M059J (cell line): ENCODE measurements around the gene RPL36. TPM values are rescaled to one million over a fixed set of nuclear protein-coding genes. Genes with fewer than 3 reads are reported as not detected.
"Not testable (repeated sequence)": the region's sequence is repeated elsewhere in the genome, so short reads cannot be mapped to it uniquely, and the experiment has no call there.

ENCODE experiments used
- DNase-seq: peaks from one replicate; pipeline ENCODE4 v3.0.0-alpha.2; 2012; ENCODE audit warnings: low read depth
- total RNA-seq: library from RNA; depleted of rRNA; stranded (reverse); fragments of >200 nt; shearing (Covaris generic); gene quantifications from 2 replicates; pipeline ENCODE4 v1.2.3, GENCODE V29; 2014

The RPL36 gene
- total RNA-seq, 1 experiment from 2014 or later = 734 TPM

DNA sequence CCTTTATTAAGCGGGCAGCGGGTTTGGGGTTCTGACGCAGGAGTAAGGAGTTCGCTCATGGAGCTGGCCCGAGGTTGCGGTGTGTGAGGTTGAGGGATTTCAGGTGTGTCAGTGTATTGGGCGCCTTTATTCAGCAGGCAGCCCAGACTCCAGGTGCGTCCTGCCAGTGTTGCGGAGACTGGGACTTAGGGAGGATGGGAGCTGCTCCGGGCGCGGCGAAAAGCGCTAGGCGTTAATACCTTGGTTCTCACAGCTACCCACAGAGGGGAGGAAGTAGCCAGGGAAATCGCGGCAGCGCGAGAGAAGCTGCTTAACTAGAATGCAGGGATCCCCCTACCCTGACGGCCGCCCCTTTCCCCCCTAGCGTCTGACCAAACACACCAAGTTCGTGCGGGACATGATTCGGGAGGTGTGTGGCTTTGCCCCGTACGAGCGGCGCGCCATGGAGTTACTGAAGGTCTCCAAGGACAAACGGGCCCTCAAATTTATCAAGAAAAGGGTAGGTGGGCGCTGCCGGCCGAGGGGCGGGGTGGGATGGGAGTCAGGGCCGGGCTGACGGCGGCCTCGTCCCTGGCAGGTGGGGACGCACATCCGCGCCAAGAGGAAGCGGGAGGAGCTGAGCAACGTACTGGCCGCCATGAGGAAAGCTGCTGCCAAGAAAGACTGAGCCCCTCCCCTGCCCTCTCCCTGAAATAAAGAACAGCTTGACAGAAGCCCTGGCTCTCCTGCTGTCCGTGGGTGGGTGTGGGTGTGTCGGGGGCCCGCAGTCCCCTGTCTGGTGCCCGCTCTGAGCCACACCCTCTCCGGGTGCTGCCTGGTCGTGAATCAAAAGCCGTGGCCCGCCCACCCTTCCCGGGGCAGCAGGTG lies 1.1 kb downstream of the RPL36 start:
- no peak for DNase-seq

DNA sequence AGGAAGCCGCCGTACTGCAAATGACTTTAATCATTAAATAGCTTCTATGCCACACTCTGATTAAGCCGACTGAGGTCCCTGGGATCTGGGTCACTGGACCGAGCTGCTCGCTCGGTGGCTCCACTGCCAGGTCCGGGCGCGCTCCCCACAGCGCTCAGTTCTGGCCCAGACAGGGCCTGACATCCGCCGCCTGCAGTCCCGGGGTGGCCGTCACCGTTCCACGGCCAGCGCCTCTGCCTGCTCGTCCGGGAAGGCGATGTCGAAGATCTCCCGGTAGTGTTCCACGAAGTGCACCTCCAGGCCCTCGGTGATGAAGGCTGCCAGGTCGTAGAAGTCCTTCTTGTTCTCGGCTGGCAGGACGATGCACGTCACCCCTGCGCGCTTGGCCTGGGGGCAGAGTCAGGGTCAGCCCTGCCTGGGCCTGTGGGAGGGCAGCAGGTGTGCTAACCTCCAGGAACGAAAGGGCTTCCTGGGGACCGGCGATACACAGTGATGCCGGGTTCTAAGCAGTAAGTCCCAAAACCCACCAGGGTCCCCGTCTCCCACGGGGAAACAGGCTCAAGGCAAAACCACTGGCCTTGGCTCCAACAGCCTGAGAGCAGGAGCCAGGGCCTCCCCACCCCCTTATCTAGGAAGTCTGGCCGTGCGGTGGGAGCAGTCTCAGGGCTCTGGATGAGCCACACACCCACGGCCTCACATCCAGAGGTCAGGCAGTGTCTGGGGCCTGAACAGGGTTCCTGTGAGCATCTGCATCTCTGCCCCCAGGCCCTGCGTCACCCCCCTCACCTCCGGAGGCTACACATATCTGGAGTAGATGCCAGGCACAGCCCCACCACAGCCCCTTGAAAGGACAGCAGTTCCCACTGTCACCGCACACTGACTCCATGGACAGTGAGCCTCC lies 2.0 kb downstream of the RPL36 start:
- DNase-seq = no peak

- DNase-seq = no peak
These were observed 2.7 kb downstream of the RPL36 start for GRCh38 chr19:5692723-5693194.

GRCh38 chr19:5693195-5694166 lies 3.4 kb downstream of the RPL36 start:
- DNase-seq = no peak

GRCh38 chr19:5694167-5694955 lies 4.3 kb downstream of the RPL36 start:
- no peak for DNase-seq

DNA sequence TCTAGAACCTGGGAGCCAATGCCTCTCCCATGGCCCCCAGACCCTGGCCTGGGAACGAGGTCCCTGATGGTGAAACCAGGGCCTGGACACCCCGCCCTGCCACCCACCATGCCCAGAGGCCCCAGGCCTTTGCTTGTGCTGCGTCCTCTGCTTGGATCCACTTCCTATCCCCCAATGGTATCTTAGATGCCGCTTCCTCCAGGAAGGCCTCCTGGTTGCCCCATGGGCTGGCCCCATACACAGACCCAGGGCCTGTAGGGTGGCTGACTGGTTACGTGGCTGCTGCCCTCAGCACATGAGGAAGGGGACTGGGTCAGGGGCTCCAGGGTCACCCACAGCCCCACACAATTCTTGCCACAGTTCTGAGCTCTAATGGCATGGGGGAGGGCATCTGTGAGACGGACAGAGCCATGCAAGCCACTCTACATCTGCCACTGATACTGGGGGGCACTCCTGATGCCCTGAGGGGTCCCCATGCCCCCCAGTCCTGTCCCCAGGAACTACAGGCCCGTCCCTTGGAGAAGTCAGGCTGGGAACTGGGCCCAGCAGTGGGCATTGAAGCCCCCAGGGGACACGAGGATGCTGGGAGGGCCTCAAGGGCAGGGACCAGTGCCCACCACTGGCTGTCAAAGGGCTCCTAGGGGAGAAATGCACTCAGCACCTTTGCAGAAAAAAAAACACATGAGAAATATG lies 5.0 kb downstream of the RPL36 start:
- no peak for DNase-seq

DNA sequence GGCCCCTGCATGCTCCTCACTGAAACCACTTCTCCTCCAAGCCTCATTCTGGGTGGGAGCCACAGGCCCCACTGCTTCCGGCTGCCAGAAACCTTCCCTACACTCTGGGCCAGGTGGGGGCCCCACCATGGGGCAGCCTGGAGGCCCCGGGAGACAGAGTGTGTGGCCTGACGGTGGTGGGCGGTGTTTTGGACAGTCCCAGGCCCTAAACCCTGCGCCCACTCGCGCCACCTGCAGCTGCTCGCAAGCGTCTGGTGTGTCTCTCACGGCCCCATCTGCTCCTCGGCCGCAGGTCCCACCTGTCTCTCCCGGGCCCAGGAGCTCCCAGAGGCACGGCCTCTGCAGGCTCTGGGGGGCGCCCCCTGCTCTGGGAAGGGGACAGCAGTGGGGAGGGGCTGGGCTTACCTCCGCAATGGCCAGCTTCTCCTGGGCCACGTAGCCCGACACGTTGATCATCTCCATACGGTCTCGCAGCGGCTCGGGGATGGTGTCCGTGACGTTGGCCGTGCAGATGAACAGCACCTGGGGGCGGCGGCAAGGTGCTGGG lies 5.6 kb downstream of the RPL36 start:
- no peak for DNase-seq

DNA sequence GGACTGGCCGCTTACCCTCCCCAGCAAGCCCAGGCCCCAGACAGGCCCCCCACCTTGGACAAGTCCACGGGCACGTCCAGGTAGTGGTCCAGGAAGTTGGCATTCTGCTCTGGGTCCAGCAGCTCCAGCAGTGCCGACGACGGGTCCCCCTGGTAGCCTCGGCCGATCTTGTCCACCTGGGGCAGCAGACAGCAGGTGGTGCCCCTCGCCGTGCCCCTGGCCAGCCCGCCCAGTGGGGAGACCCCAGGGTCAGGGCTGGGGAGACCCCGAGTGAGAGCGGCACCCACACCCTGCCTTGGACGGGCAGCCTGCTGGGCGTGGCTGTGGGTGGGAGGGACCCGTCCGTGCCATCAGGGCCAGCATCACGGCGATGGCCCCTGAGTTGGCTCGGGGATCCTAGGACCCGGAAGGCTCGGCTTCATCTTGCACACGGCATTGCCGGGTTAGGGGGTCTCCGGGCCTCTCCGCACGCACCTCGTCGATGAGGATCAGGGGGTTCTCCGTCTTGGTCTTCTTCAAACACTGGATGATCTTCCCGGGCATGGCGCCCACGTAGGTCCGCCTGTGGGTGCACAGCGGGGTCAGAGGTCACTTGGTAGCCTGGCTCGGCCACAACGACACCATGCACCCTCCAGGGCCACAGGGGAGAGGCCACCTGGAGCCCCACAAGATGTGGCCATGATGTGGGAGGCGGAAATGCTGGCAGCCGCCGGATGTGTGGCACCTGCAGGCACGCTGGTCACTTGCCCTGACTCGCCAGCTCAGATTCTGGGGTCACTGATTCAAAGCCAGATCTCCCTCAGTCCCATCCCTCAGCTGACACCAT lies 6.3 kb downstream of the RPL36 start:
- no peak for DNase-seq

- DNase-seq = no peak
These were observed 7.2 kb downstream of the RPL36 start for GRCh38 chr19:5697022-5697889.

GRCh38 chr19:5697890-5698634 lies 8.0 kb downstream of the RPL36 start:
- no peak for DNase-seq

GRCh38 chr19:5698635-5699422 lies 8.7 kb downstream of the RPL36 start:
- no peak for DNase-seq

GRCh38 chr19:5700455-5701092 lies 10.5 kb downstream of the RPL36 start:
- no peak for DNase-seq

DNA sequence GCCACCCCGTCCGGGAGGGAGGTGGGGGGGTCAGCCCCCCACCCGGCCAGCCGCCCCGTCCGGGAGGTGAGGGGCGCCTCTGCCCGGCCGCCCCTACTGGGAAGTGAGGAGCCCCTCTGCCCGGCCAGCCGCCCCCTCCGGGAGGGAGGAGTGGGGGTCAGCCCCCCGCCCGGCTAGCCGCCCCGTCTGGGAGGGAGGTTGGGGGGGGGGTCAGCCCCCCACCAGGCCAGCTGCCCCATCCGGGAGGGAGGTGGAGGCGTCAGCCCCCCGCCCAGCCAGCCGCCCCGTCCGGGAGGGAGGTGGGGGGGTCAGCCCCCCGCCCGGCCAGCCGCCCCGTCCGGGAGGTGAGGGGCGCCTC lies 11.9 kb downstream of the RPL36 start:
- DNase-seq = not testable (repeated sequence)

DNA sequence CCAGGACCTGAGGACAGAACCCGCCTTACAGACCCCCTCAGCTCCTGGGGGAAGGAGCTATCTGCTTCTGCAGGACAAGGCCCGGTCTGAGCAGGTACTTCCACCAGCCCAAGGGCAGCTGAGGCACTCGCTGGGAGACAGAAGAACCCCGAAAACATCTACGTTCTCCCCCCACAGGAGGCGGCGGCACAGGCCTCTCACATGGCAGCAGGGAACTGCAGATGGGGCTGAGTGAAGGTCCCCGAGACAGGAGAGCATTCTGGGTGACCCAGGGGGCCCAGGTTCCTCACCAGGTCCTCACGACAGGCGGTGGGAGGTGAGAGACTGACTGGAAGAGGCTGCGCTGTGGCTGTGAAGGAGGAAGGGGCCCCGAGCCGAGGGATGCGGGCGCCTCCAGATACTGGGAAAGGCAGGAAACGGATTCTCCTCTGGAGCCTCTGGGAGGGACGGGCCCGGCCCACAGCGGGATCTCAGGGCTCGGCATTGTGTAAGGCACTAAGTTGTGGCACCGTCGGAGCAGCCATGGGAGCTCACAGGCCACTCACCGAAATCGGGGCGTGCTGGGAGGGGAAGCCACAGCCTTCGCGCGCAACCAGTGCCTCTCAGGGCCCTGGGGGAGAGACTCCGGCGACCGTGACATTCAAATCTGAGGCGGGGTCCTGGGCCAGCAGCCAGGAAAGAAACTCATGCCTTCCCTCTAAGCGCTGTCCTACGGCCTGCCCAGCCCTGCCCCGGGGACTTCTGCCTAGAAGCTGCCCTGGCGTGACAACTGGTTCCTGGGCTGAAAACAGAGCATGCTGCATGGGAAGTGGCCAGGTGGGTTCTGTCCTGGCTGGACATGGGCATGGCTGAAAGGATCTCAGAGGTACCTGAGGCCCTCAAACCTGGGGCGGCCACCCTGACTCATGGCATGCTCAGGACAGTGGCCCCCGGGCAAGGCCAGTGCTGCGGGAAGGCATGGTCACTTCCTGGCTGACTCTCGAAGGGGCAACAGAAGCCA lies 14.0 kb downstream of the RPL36 start:
- no peak for DNase-seq

DNA sequence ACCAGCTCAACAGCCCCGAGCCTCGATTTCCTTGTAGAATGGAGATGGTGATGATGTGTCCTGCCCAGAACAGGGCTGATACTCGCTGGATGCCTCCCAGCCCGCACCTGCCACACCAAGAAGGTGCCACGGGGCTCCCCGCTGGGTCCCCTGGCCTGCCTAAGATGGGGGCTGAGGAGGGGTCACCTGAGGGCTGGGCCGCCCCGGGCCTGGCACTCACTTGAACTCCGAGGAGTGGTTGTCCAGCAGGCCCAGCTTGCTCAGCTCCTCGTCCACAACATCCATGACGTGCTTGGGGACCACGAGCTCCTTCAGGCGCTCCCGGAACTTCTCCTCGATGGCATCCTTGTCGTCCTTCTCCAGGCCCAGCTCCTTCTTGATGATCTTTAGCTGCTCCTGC lies 15.5 kb downstream of the RPL36 start:
- no peak for DNase-seq
